CD4-positive, alpha-beta T cell treated with Interleukin-15 for 1 hour (primary cell): Measurements from ENCODE around the gene USP10.

Experiments used
- DNase-seq: peaks from one replicate; pipeline ENCODE4 v3.0.0-alpha.2; 2020

The USP10 gene

GRCh38 chr16:84699712-84700445 is at the start of gene USP10:
USP10 (plus strand) TSS chr16:84700000; CDS start chr16:84700091, 91 bp downstream.
- peak; percentile 89 for DNase-seq

- DNase-seq: no peak
Observed at GRCh38 chr16:84650062-84650991, 49.5 kb upstream of the USP10 start.

GRCh38 chr16:84652566-84652965 is 47.2 kb upstream of the USP10 start:
- DNase-seq: peak; percentile 42

DNA sequence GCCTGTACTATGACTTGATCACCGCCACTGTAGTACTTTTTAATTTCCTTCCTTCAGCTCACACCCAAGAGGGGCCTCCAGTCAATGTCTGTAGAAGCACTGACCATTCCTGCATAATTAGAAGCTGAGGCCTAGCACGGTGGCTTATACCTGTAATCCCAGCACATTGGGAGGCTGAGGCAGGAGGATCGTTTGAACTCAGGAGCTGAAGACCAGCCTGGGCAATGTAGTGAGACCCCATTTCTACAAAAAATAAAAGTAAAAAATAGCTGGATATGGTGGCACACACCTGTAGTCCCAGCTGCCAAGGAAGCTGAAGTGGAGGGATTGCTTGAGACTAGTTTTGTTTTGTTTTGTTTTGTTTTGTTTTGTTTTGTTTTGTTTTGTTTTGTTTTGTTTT is 45.6 kb upstream of the USP10 start:
- DNase-seq: no peak

- no peak for DNase-seq
Observed at GRCh38 chr16:84654998-84655397, 44.8 kb upstream of the USP10 start.

DNA sequence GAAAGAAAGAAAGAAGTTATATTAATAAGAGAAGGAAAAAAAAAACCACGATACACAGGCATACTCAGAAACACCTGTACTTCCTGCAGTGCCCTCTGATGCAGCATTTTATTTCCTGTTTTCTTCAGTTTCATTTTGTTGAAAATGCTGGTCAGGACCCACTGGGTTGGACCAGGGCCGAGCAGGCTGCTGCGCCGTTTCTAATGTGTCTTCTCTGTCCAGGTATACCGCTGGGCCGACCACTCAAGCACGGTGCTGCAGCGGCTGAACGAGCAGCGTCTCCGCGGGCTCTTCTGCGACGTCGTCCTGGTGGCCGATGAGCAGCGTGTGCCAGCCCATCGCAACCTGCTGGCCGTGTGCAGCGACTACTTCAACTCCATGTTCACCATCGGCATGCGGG is 43.2 kb upstream of the USP10 start:
- no peak for DNase-seq

GRCh38 chr16:84657229-84657837 is 42.5 kb upstream of the USP10 start:
- DNase-seq: no peak

DNA sequence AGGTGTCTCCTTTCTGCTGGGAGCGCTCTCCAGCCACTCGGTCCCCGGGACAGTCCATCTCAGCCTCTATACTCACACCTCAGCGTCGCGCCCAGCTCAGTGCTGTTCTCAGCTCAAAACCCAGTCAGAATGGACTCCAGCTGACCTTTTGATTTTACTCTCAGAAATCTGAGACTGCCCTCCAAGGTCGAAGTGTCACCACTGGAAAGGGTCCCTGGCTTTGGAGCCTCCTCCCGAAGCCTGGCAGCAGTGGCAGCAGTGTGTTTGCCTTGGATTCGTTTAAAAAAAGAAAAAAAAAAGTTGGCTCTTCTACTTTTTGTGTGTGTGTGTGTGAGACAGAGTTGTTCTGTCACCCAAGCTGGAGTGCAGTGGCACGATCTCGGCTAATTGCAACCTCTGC is 41.1 kb upstream of the USP10 start:
- no peak for DNase-seq

GRCh38 chr16:84659656-84660300 is 40.0 kb upstream of the USP10 start:
- DNase-seq: no peak

- no peak for DNase-seq
Observed at GRCh38 chr16:84660973-84661372, 38.8 kb upstream of the USP10 start.

GRCh38 chr16:84661418-84662060 is 38.3 kb upstream of the USP10 start:
- no peak for DNase-seq

DNA sequence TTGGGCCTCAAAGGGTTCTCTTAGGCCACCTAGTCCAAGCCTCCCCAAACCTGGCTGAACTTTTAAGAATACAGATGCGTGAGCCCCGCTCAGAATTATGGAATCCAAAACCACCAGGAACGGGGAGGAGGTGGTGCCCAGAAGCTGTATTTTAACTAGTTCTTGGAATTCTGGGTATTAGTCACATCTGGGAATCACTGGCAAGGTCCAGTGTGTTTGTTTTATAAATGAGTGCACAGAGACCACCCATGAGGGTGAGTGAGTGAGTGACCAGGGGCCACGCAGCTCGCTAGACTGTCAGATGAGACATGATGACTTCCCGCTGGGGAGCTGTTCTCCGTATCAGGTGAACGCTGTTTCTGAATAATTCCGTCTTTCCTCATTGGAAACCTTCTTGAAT is 37.3 kb upstream of the USP10 start:
- no peak for DNase-seq

GRCh38 chr16:84663433-84664101 is 36.2 kb upstream of the USP10 start:
- no peak for DNase-seq

DNA sequence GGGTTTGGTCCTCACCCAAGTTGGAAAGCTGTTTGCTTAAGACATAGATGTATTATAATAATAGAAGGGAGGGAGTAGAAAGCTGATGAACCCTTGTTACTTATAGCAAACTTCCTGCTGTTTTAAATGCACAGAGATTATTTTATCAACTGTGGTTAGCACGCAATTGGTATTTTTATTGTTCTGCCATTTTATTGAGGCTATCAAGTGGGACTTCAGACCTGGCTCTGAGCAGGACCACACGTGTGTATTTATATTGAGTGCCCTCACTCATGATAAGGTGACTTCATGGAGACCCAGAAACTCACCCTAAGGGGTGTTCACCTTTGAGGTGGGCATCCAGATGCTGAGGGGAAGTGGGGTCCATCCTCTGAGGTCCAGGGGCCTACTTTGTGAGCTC is 34.4 kb upstream of the USP10 start:
- DNase-seq: no peak

GRCh38 chr16:84665843-84666242 is 34.0 kb upstream of the USP10 start:
- DNase-seq: no peak

DNA sequence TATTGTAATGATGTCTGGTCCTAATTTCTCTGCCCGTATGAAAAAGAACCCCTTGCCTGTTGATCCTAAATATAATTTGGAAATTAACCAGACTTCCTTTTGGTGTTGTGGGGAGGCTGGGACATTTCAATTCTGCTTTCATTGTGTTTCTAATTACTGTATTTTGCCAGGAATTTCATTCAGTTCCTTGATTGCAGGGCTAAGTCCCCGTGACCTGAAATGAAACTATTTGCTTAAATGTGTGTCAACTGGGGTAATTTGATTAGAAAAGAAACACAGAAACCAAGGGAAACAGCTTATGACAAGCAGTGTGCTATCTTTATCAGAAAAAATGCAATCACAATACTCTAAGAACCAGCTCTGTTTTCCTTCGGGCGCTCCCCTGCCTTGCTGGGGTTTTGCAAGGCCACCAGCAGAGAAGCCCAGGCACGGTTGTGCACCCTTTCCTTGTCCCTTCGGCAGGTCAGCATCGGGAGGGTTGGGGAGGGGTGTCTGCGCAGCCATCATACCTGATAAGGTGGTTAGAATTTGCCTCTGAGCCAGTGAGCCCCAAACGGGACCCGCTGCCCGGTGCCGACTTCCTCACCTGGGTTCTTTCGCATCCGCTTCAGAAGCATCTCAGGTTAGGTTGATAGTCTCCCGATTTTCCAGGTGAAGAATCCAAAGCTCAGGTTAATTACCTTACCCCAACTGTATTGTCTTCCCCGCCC is 32.0 kb upstream of the USP10 start:
- no peak for DNase-seq

GRCh38 chr16:84670063-84670462 is 29.7 kb upstream of the USP10 start:
- no peak for DNase-seq

DNA sequence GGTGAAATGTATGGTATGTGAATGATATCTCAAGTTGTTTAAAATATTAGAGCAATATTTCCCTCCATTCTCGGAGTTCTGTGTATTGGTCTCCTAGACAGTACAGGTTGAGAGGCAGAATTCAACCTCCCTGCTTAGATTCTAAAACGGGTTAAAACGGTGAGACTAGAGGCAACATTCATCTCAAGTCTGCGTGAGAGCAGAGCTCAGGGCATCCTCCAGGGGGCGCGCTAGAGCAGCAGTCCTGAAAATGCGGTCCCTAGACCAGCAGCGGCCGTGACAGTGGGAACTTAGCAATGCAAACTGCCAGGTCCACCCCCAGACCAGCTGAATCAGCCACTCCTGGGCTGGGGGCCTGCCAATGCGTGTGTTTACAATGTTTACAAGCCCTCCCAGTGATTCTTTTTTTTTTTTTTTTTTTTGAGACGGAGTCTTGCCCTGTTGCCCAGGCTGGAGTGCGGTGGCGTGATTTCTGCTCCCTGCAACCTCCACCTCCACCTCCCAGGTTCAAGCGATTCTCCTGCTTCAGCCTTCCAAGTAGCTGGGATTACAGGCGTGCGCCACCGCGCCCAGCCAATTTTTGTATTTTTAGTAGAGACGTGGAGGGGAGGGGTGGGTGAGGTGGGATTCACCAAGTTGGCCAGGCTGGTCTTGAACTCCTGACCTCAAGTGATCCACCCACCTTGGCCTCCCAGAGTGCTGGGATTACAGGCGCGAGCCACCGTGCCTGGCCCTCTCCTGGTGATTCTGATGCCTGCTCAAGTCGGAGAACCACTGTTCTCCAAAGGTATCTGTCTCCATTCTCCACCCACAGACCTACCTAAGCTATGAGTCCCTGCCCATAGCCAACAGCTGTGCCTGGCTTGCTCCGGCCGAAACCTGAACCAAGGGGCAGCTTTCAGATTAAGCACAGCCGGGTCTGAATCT is 27.3 kb upstream of the USP10 start:
- DNase-seq: peak; percentile 76

DNA sequence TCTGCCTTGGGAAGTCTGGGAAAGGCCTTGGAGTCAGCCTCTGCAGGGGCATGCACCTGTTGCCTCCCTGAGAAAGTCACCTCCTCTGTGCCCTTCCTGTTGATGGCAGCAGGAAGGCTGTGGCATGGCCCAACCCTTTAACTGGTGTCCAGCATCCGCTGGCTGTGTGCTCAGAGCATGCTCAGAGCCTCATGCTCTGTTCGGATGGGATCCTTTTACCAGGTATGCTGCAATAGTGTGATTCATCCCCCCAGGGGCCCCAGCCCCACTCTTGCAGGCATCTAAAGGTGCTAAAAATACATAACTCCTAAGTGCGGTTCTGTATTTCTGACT is 26.6 kb upstream of the USP10 start:
- no peak for DNase-seq

DNA sequence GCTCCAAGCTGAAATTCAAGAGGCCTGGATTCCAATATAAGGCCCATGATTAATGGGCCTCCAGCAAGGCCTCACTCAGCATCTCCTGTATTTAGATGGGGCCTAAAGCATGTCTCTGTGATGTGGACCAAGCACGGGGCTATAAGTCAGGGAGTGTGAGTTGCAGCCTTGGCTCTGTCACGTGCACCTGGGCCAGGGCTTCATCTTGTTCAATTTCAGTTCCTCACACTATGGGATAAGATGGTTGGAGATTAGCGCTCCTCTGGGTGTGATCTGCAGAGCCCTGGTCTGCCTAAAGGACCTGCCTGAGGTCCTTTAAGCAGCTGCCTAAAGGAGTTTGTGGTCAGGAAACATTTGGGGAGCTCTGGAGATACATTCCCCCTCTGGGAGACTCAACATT is 26.2 kb upstream of the USP10 start:
- DNase-seq: no peak
